ENCODE measurements around the gene SCO2. TPM values are rescaled to one million over a fixed set of nuclear protein-coding genes. Genes with fewer than 3 reads are reported as not detected.

The SCO2 gene
- total and polyA plus RNA-seq, 10 of the 15 experiments (the other 5 are each of a cell fraction or from before 2014, with no cell fraction given) = 0.18 to 16.0 (median 2.4) TPM; not detected in 1

GRCh38 chr22:50530877-50531545 is 5.6 kb upstream of the SCO2 start (continued):
- TF ChIP-seq, protein P1, sequence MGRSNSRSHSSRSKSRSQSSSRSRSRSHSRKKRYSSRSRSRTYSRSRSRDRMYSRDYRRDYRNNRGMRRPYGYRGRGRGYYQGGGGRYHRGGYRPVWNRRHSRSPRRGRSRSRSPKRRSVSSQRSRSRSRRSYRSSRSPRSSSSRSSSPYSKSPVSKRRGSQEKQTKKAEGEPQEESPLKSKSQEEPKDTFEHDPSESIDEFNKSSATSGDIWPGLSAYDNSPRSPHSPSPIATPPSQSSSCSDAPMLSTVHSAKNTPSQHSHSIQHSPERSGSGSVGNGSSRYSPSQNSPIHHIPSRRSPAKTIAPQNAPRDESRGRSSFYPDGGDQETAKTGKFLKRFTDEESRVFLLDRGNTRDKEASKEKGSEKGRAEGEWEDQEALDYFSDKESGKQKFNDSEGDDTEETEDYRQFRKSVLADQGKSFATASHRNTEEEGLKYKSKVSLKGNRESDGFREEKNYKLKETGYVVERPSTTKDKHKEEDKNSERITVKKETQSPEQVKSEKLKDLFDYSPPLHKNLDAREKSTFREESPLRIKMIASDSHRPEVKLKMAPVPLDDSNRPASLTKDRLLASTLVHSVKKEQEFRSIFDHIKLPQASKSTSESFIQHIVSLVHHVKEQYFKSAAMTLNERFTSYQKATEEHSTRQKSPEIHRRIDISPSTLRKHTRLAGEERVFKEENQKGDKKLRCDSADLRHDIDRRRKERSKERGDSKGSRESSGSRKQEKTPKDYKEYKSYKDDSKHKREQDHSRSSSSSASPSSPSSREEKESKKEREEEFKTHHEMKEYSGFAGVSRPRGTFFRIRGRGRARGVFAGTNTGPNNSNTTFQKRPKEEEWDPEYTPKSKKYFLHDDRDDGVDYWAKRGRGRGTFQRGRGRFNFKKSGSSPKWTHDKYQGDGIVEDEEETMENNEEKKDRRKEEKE (IDR thresholded peaks at IDR 0.05) = no peak
- TF ChIP-seq ZNF207 (IDR thresholded peaks at IDR 0.05; ENCODE audit: borderline replicate concordance) (no peak), GABPA (IDR thresholded peaks at IDR 0.05; ENCODE audit: low read depth) (no peak), NR2C2 (IDR thresholded peaks at IDR 0.05; ENCODE audit: borderline replicate concordance, control insufficient read depth, insufficient read length, low read depth) (no peak), CHD1 (IDR thresholded peaks at IDR 0.05; ENCODE audit: low read depth, low read length) (peak; percentile 86; the same call in 1 of the 2 replicates), HDAC2 (IDR thresholded peaks at IDR 0.05) (no peak), PAX5 (IDR thresholded peaks at IDR 0.05; ENCODE audit: borderline replicate concordance, low read depth, low read length) (peak; percentile 51; the same call in 1 of the 2 replicates), MYB (IDR thresholded peaks at IDR 0.05; ENCODE audit: borderline replicate concordance, low read depth, low read length) (no peak), ZNF217 (IDR thresholded peaks at IDR 0.05) (no peak), ZSCAN29 (IDR thresholded peaks at IDR 0.05) (no peak), CTCF (IDR thresholded peaks at IDR 0.05 in 2 of 3, conservative IDR thresholded peaks at IDR 0.05 in 1 of 3; ENCODE audit: control insufficient read depth in 2 of 3, extremely low read depth in 1 of 3, insufficient read depth in 1 of 3, low read depth in 3 of 3, low read length in 3 of 3) (no peak), NFIC (IDR thresholded peaks at IDR 0.05; ENCODE audit: low read depth, low read length) (no peak), USF1 (IDR thresholded peaks at IDR 0.05; ENCODE audit: borderline replicate concordance, extremely low read length, insufficient read depth, low read depth, low read length) (no peak), NFXL1 (IDR thresholded peaks at IDR 0.05; ENCODE audit: borderline replicate concordance) (no peak), SPI1 (IDR thresholded peaks at IDR 0.05; ENCODE audit: borderline replicate concordance, insufficient read depth, low read depth, low read length) (no peak), KLF5 (IDR thresholded peaks at IDR 0.05; ENCODE audit: partially characterized antibody) (no peak), RB1 (IDR thresholded peaks at IDR 0.05; ENCODE audit: borderline replicate concordance) (no peak), NBN (IDR thresholded peaks at IDR 0.05) (peak; percentile 62), IRF5 (IDR thresholded peaks at IDR 0.05; ENCODE audit: borderline replicate concordance) (no peak), ATF7 (IDR thresholded peaks at IDR 0.05; ENCODE audit: low read depth) (no peak)
- TF ChIP-seq, protein P2, sequence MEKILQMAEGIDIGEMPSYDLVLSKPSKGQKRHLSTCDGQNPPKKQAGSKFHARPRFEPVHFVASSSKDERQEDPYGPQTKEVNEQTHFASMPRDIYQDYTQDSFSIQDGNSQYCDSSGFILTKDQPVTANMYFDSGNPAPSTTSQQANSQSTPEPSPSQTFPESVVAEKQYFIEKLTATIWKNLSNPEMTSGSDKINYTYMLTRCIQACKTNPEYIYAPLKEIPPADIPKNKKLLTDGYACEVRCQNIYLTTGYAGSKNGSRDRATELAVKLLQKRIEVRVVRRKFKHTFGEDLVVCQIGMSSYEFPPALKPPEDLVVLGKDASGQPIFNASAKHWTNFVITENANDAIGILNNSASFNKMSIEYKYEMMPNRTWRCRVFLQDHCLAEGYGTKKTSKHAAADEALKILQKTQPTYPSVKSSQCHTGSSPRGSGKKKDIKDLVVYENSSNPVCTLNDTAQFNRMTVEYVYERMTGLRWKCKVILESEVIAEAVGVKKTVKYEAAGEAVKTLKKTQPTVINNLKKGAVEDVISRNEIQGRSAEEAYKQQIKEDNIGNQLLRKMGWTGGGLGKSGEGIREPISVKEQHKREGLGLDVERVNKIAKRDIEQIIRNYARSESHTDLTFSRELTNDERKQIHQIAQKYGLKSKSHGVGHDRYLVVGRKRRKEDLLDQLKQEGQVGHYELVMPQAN (conservative IDR thresholded peaks at IDR 0.05) = no peak

All from GM12878 (cell line).